GM23338 (cell line): Measurements from ENCODE around the gene APBB1IP. TPM values are rescaled to one million over a fixed set of nuclear protein-coding genes. Genes with fewer than 3 reads are reported as not detected.

Experiments
- ATAC-seq: fragments of 200-7000 bp; cut with Tn5 transposase; 3 replicates; pipeline ENCODE4 v1.9.1; 2020
- DNase-seq: peaks from one replicate; pipeline ENCODE4 v3.0.0-alpha.2; 2015; ENCODE audit warnings: low spot score
- H2AFZ ChIP-seq: fragments of 200-600 bp; sonication (generic); 2 replicates; pipeline ENCODE4 v1.8.0; 2016; ENCODE audit warnings: antibody characterized with exemption, mild to moderate bottlenecking, moderate library complexity
- H3F3A ChIP-seq: fragments of 200-600 bp; sonication (generic); replicated peaks from 2 replicates; pipeline ENCODE4 v1.8.0; 2017; ENCODE audit warnings: antibody characterized with exemption, mixed run types, low read depth
- H3K27ac ChIP-seq: fragments of 200-600 bp; sonication (generic); 2 replicates; pipeline ENCODE4 v1.6.1; 2016; ENCODE audit warnings: low read depth
- H3K27me3 ChIP-seq: fragments of 200-600 bp; sonication (generic); 2 replicates; pipeline ENCODE4 v1.8.0; 2016; ENCODE audit warnings: mild to moderate bottlenecking, mixed run types, moderate library complexity; ENCODE audit not compliant: insufficient read depth
- H3K36me3 ChIP-seq: fragments of 200-600 bp; sonication (generic); 2 replicates; pipeline ENCODE4 v1.8.0; 2016; ENCODE audit warnings: mild to moderate bottlenecking; ENCODE audit not compliant: insufficient read depth
- H3K4me1 ChIP-seq: fragments of 200-600 bp; sonication (generic); 2 replicates; pipeline ENCODE4 v1.8.0; 2016; ENCODE audit warnings: mild to moderate bottlenecking, moderate library complexity; ENCODE audit not compliant: insufficient read depth
- H3K4me2 ChIP-seq: fragments of 200-600 bp; sonication (generic); 2 replicates; pipeline ENCODE4 v1.7.1; 2017; ENCODE audit warnings: mixed run types
- H3K4me3 ChIP-seq: fragments of 200-600 bp; sonication (generic); 2 replicates; pipeline ENCODE4 v1.6.1; 2016; ENCODE audit warnings: mixed run types
- H3K79me2 ChIP-seq: fragments of 200-600 bp; sonication (generic); replicated peaks from 2 replicates; pipeline ENCODE4 v1.8.0; 2017; ENCODE audit warnings: mild to moderate bottlenecking; ENCODE audit not compliant: insufficient read depth
- H3K9me2 ChIP-seq: fragments of 200-600 bp; sonication (generic); 2 replicates; pipeline ENCODE4 v1.8.0; 2017; ENCODE audit not compliant: insufficient read depth
- H4K20me1 ChIP-seq: fragments of 200-600 bp; sonication (generic); replicated peaks from 2 replicates; pipeline ENCODE4 v1.8.0; 2017; ENCODE audit warnings: mild to moderate bottlenecking; ENCODE audit not compliant: insufficient read depth
- H3K27ac Mint-ChIP-seq: 2 replicates; pipeline ENCODE4 v1.8.0; 2020; ENCODE audit warnings: inconsistent platforms, mild to moderate bottlenecking, moderate library complexity, mixed read lengths
- H3K27me3 Mint-ChIP-seq: 3 replicates; pipeline ENCODE4 v1.8.0; 2022; ENCODE audit warnings: low read depth, mild to moderate bottlenecking, moderate library complexity, mixed read lengths, inconsistent platforms; ENCODE audit not compliant: insufficient read depth, poor library complexity
- H3K36me3 Mint-ChIP-seq: 3 replicates; pipeline ENCODE4 v1.8.0; 2021; ENCODE audit warnings: low read depth, mild to moderate bottlenecking, inconsistent platforms, moderate library complexity, mixed read lengths
- H3K4me1 Mint-ChIP-seq: 3 replicates; pipeline ENCODE4 v1.8.0; 2020; ENCODE audit warnings: mild to moderate bottlenecking, inconsistent platforms, mixed read lengths
- H3K4me3 Mint-ChIP-seq: 3 replicates; pipeline ENCODE4 v1.8.0; 2021; ENCODE audit warnings: moderate library complexity, mild to moderate bottlenecking, inconsistent platforms, mixed read lengths
- H3K9me3 Mint-ChIP-seq: 3 replicates; pipeline ENCODE4 v1.8.0; 2020; ENCODE audit warnings: moderate library complexity, mild to moderate bottlenecking, inconsistent platforms, mixed read lengths
- CREB1 ChIP-seq: fragments of 250-450 bp; sonication (Bioruptor Pico); IDR thresholded peaks from 2 replicates; pipeline ENCODE4 v1.5.0; 2020; ENCODE audit warnings: low read depth, mild to moderate bottlenecking, moderate library complexity
- CTCF ChIP-seq, 2 experiments: fragments of 200-600 bp in 1 of 2; sonication (generic) in 1 of 2; conservative IDR thresholded peaks; 2 replicates each; pipeline versions ENCODE4 v1.5.1 to v1.6.1; 2016 to 2017; ENCODE audit warnings: antibody characterized with exemption in 2 of 2, low read depth in 2 of 2, mild to moderate bottlenecking in 2 of 2, moderate library complexity in 1 of 2
- ETS1 ChIP-seq: IDR thresholded peaks from 2 replicates; pipeline ENCODE4 v1.6.1; 2016; ENCODE audit warnings: antibody characterized with exemption
- EZH2 ChIP-seq: fragments of 200-600 bp; sonication (generic); IDR thresholded peaks from one replicate; pipeline ENCODE4 v1.8.0; 2017; ENCODE audit warnings: antibody characterized with exemption, mild to moderate bottlenecking, low read depth; ENCODE audit not compliant: unreplicated experiment
- EZH2phosphoT487 ChIP-seq: fragments of 200-600 bp; sonication (generic); IDR thresholded peaks from one replicate; pipeline ENCODE4 v1.8.1; 2018; ENCODE audit warnings: antibody characterized with exemption; ENCODE audit not compliant: unreplicated experiment
- JUNB ChIP-seq: IDR thresholded peaks from one replicate; pipeline ENCODE4 v1.6.1; 2016; ENCODE audit warnings: antibody characterized with exemption; ENCODE audit not compliant: unreplicated experiment
- NANOG ChIP-seq: IDR thresholded peaks from 2 replicates; pipeline ENCODE4 v1.6.1; 2016; ENCODE audit warnings: antibody characterized with exemption, borderline replicate concordance
- POLR2AphosphoS5 ChIP-seq: IDR thresholded peaks from 2 replicates; pipeline ENCODE4 v1.6.1; 2016; ENCODE audit warnings: antibody characterized with exemption, low read depth
- REST ChIP-seq: IDR thresholded peaks from one replicate; pipeline ENCODE4 v1.6.1; 2018; ENCODE audit warnings: antibody characterized with exemption; ENCODE audit not compliant: unreplicated experiment
- STAT1 ChIP-seq: IDR thresholded peaks from one replicate; pipeline ENCODE4 v1.6.1; 2016; ENCODE audit warnings: antibody characterized with exemption; ENCODE audit not compliant: unreplicated experiment
- ZNF114 ChIP-seq: fragments of 250-450 bp; sonication (Bioruptor Pico); IDR thresholded peaks from 2 replicates; pipeline ENCODE4 v1.5.0; 2020; ENCODE audit warnings: mild to moderate bottlenecking, moderate library complexity
- ZNF331 ChIP-seq: fragments of 250-450 bp; sonication (Bioruptor Pico); IDR thresholded peaks from 2 replicates; pipeline ENCODE4 v1.5.0; 2020; ENCODE audit warnings: low read depth, mild to moderate bottlenecking, moderate library complexity
- ZNF462 ChIP-seq: fragments of 250-450 bp; sonication (Bioruptor Pico); IDR thresholded peaks from 2 replicates; pipeline ENCODE4 v1.5.0; 2020; ENCODE audit warnings: mild to moderate bottlenecking, moderate library complexity
- polyA plus RNA-seq: library from polyadenylated mRNA; unstranded; fragments of >200 nt; fragmentation: Nextera tagmentation; extraction: Ambion mirVana; gene quantifications from 2 replicates; pipeline ENCODE4 v1.2.1, GENCODE V29; 2016
- total RNA-seq: library from RNA; depleted of rRNA; stranded (reverse); fragments of >200 nt; shearing (Covaris generic); gene quantifications from 2 replicates; pipeline ENCODE4 v1.2.3, GENCODE V29; 2014

The APBB1IP gene
- total and polyA plus RNA-seq, 2 experiments from 2014 or later = 0.14 to 0.16 TPM

- H3K4me1 ChIP-seq = no peaks in the 10 kb centered on the region
- no peak overlapping the region for H3K4me2 ChIP-seq
- Mint-ChIP-seq H3K27ac (no peak overlapping the region), H3K27me3 (no peaks in the 10 kb centered on the region), H3K36me3 (no peaks in the 10 kb centered on the region), H3K4me3 (no peak overlapping the region), H3K4me1 (no peaks in the 10 kb centered on the region), H3K9me3 (peaks cover 2% of the 10 kb centered on the region; the same call in 1 of the 3 replicates)
- no peak overlapping the region for H3K27ac ChIP-seq
- no peaks in the 10 kb centered on the region for H3F3A ChIP-seq
- H2AFZ ChIP-seq = no peak overlapping the region
- no peaks in the 10 kb centered on the region for H4K20me1 ChIP-seq
- H3K27me3 ChIP-seq = no peaks in the 10 kb centered on the region
- no peak for DNase-seq
- H3K4me3 ChIP-seq = no peak overlapping the region
- H3K79me2 ChIP-seq = no peaks in the 10 kb centered on the region
- no peaks in the 10 kb centered on the region for H3K9me2 ChIP-seq
- no peak for ATAC-seq
- TF ChIP-seq STAT1 (no peak), ZNF331 (CRISPR knock-in tag) (no peak), CREB1 (no peak), JUNB (no peak), REST (no peak), CTCF (conservative IDR thresholded peaks at IDR 0.05; ENCODE audit: low read depth in 2 of 2) (no peak), EZH2phosphoT487 (no peak), POLR2AphosphoS5 (no peak), EZH2 (no peak), NANOG (no peak), ZNF462 (CRISPR knock-in tag) (no peak), ETS1 (no peak), ZNF114 (CRISPR knock-in tag) (no peak)
- H3K36me3 ChIP-seq = no peaks in the 10 kb centered on the region
These were observed 61.3 kb downstream of the APBB1IP start for GRCh38 chr10:26499426-26499825.
